ENCODE results near the gene KNCN.

Gene KNCN

GRCh38 chr1:46530311-46530710 is 21.1 kb downstream of the KNCN start:
- no peak for TF ChIP-seq CTCF (IDR thresholded peaks at IDR 0.05)
- DNase-seq (ENCODE audit: low spot score): no peak
- no peak overlapping the region for H3K27ac ChIP-seq
- H3K4me3 ChIP-seq: no peak overlapping the region

GRCh38 chr1:46529031-46529630 is 22.3 kb downstream of the KNCN start:
- DNase-seq (ENCODE audit: low spot score): no peak
- no peak overlapping the region for H3K27ac ChIP-seq
- TF ChIP-seq CTCF (IDR thresholded peaks at IDR 0.05): no peak

GRCh38 chr1:46528297-46528955 is 23.0 kb downstream of the KNCN start:
- no peak for TF ChIP-seq CTCF (IDR thresholded peaks at IDR 0.05)
- Histone ChIP-seq H3K4me3 (no peak overlapping the region), H3K27ac (no peak overlapping the region)
- DNase-seq (ENCODE audit: low spot score): no peak

More at GRCh38 chr1:46529031-46529630, 22.3 kb downstream of the KNCN start:
- H3K4me3 ChIP-seq: no peak overlapping the region

- peak; percentile 78 for TF ChIP-seq CTCF (IDR thresholded peaks at IDR 0.05)
- DNase-seq (ENCODE audit: low spot score): no peak
- Histone ChIP-seq H3K27ac (no peak overlapping the region), H3K4me3 (no peak overlapping the region)
Measured at GRCh38 chr1:46527474-46528296, 23.8 kb downstream of the KNCN start.

GRCh38 chr1:46526691-46527291 is 24.7 kb downstream of the KNCN start:
- Histone ChIP-seq H3K4me3 (no peak overlapping the region), H3K27ac (no peak overlapping the region)
- DNase-seq (ENCODE audit: low spot score): no peak
- no peak for TF ChIP-seq CTCF (IDR thresholded peaks at IDR 0.05)

- H3K27ac ChIP-seq: no peak overlapping the region
- no peak for TF ChIP-seq CTCF (IDR thresholded peaks at IDR 0.05)
- no peak for DNase-seq (ENCODE audit: low spot score)
- H3K4me3 ChIP-seq: no peak overlapping the region
Measured at GRCh38 chr1:46526013-46526690, 25.3 kb downstream of the KNCN start.

Measured in coronary artery (tissue), 2 donors.